GM18873 (cell line): Measurements from ENCODE around the gene ABAT.
A peak's percentile ranks its signal among the peaks of the same experiment; 100 is the strongest.
"Not testable (repeated sequence)": the region's sequence is repeated elsewhere in the genome, so short reads cannot be mapped to it uniquely, and the experiment has no call there.

ENCODE experiments used
- ATAC-seq: cut with Tn5 transposase; IDR thresholded peaks from one replicate; pipeline ENCODE4 v1.9.1; 2021; ENCODE audit warnings: mild to moderate bottlenecking, moderate library complexity, moderate number of reproducible peaks; ENCODE audit not compliant: unreplicated experiment, low FRiP score

The ABAT gene

GRCh38 chr16:8648877-8649276, 25.5 kb upstream of the ABAT start:
- no peak for ATAC-seq

DNA sequence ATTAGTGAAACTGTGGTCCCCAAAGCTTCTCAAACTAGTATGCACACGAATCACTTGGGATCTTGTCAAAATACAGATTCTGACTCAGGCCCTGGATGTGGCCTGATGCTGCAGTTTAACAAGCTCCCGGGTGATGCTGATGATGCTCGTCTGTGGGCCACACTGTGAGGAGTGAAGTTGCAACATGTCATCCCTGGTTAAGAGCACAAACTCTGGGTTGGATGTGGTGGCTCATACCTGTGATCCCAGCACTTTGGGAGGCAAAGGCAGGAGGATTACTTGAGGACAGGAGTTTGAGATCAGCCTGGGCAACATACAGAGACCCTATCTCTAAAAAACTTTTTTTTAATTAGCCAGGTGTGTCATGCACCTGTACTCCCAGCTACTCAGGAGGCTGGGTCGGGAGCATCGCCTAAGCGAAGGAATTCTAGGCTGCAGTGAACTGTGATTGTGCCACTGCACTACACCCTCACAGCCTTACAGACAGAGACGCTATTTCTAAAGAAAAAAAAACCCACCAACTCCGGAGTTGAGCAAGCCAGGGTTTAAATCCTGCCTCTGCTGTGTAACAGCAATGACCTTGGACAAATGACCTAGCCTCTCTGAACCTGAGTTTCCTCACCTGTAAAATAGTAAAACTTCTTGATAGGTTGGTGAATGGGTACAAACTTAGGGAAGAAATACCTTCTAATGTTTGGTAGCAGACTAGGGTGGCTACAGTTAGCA, 24.4 kb upstream of the ABAT start:
- ATAC-seq = no peak

DNA sequence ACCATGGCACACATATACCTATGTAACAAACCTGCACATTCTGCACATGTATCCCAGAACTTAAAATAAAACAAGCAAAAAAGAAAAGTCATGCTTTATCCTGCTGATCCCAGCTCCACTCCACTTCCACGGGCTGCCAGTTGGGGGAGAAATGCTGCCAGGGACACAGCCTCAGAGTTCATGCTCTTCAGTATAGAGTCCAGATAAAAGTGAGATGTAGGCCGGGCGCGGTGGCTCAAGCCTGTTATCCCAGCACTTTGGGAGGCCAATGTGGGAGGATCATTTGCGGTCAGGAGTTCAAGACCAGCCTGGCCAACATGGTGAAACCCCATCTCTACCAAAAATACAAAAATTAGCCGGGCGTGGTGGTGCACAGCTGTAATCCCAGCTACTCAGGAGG, 22.5 kb upstream of the ABAT start:
- not testable (repeated sequence) for ATAC-seq

- no peak for ATAC-seq
Observed at GRCh38 chr16:8655184-8655717, 19.2 kb upstream of the ABAT start.

DNA sequence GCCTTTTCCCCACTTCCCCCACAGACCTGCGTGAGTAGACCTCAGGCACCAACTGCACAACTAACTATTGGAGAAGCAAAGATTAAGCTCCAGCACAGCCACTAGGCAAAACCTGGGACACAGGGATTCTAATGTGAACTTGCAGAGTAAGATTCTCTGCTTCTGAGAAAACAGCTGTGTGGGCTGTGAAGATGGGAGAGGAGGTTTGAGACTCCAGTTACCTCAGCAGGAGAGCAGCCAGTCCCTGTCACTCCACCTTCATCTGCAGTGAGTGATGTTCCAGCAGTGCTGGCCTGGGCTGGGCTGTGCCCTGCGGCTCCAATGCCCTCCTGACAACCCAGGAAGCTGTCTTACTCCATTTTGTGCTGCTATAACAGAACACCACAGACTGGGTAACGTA, 18.0 kb upstream of the ABAT start:
- ATAC-seq = no peak

GRCh38 chr16:8660841-8661301, 13.5 kb upstream of the ABAT start:
- no peak for ATAC-seq

DNA sequence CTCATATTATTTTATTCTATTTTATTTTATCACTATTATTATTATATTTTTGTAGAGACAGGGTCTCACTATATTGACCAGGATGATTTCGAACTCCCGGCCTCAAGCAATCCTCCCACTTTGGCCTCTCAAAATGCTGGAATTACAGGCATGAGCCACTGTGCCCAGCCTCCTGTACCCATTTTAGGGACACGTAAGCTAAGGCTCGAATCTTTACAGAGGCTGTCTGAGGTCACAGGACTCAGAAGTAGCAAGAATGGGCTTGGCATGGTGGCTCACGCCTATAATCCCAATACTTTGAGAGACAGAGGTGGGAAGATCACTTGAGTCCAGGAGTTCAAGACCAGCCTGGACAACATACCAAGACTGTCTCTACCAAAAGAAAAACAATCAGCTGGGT, 12.7 kb upstream of the ABAT start:
- no peak for ATAC-seq

GRCh38 chr16:8663192-8664089, 11.0 kb upstream of the ABAT start:
- ATAC-seq = no peak

- ATAC-seq = no peak
Observed at GRCh38 chr16:8665529-8665928, 8.9 kb upstream of the ABAT start.

GRCh38 chr16:8667492-8667891, 6.9 kb upstream of the ABAT start:
- ATAC-seq = no peak

- ATAC-seq = no peak
Observed at GRCh38 chr16:8668113-8668512, 6.3 kb upstream of the ABAT start.

- no peak for ATAC-seq
Observed at GRCh38 chr16:8669481-8669880, 4.9 kb upstream of the ABAT start.

DNA sequence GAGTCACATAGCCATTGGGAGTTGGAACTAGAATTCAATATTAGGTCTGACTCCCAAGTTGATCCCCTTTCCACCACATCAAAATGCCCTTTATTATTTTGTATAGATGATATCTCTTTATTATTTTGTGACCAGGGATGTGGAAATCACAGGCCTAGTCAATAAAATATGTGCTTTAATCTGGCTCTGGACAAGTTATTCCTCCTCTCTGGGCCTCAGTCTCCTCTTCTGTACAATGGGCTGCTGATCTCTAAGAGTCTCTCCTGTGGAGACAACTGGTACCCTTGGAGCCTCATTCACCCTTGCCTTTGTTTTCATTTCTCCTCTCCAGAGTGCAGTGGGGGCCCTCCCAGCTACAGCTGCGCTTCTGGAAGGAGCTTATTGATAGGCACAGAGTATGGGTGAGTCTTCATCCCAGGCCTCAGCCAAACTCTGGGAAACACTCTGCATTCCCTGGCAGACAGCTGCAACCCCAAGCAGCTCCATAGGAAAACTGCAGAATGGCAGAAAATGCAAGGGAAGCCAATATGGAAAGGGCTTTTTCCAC, 4.3 kb upstream of the ABAT start:
- no peak for ATAC-seq

- peak; percentile 32 for ATAC-seq
Observed at GRCh38 chr16:8673611-8674412, 605 bp upstream of the ABAT start.

DNA sequence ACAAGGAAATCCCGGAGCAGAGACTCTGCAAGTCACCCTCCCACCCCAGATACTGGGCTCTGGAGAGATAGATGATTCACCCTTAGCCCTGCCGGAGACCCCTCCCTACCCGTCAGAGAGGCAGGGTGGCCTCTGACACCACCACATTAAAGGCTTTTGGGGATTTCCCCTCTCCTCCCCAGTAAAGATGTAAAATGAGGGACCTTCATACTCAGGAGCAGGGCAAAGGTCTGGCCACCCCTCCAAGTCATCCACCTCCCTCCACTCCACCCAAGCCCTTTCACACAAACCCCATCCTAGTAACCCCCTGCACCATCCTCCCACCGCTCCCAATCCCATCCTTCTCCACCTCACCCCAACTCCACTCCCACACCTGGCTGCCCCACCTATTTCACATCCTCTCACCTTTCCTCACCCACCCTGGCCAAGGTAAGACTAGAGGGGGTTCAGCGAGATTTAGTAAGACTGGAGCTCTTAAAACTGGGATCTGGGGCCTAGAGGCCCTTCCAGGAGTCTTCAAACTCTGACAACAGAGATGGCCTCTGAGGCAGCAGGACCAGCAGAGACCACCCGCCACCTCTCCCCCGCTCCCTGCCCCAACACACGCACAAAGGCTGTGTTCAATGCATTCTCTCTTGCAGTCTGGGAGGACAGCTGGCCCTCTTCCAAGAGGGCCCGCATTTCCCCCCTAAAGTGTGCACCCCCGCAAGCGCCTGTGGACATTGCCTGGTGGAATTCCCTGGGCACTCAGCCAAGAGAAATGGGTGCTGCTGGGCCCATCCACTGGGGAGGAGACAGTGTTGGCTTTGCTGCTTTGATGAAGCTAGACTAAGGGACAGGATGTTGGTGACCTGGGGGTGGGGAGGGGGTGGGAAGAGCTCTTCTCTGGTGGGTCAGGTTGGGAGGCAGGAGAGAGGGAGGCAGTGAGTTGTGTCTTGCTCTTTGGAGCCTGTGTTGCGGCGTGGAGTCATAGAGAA, 1.1 kb downstream of the ABAT start:
- ATAC-seq = no peak

- no peak for ATAC-seq
Observed at GRCh38 chr16:8676160-8676547, 1.7 kb downstream of the ABAT start.

GRCh38 chr16:8676737-8677375, 2.4 kb downstream of the ABAT start:
- no peak for ATAC-seq

DNA sequence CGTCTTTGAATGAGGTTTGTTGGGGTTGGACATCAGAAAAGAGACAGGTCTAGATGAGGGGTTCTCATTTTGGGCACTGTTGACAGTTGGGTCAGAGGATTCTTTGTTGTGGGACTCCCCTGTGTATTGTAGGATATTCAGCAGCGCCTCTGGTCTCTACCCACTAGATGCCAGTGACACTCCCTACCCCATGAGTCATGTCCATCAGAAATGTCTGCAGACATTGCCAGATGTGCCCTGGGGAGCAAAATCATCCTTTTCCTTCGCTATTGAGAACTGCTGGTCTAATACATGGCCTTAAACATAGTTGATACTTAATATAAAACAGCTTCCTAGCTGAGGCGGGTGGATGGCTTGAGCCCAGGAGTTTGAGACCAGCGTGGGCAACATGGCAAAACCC, 3.1 kb downstream of the ABAT start:
- ATAC-seq = no peak
